Fibroblast of mammary gland (primary cell): Measurements from ENCODE around the gene CHKB.
A peak's percentile ranks its signal among the peaks of the same experiment; 100 is the strongest.

Experiments used
- DNase-seq: peaks from one replicate; pipeline ENCODE4 v3.0.0-alpha.2; 2010; ENCODE audit warnings: low read depth
- H3K4me3 ChIP-seq: 2 replicates; pipeline ENCODE4 v1.5.1; 2011; ENCODE audit warnings: low read depth, mild to moderate bottlenecking, low read length, moderate library complexity; ENCODE audit not compliant: control insufficient read depth
- TF ChIP-seq, protein P1 (sequence below): conservative IDR thresholded peaks from 2 replicates; pipeline ENCODE4 v1.5.1; 2011; ENCODE audit warnings: low read depth, low read length, inconsistent platforms; ENCODE audit not compliant: control insufficient read depth, insufficient read depth

CHKB gene

DNA sequence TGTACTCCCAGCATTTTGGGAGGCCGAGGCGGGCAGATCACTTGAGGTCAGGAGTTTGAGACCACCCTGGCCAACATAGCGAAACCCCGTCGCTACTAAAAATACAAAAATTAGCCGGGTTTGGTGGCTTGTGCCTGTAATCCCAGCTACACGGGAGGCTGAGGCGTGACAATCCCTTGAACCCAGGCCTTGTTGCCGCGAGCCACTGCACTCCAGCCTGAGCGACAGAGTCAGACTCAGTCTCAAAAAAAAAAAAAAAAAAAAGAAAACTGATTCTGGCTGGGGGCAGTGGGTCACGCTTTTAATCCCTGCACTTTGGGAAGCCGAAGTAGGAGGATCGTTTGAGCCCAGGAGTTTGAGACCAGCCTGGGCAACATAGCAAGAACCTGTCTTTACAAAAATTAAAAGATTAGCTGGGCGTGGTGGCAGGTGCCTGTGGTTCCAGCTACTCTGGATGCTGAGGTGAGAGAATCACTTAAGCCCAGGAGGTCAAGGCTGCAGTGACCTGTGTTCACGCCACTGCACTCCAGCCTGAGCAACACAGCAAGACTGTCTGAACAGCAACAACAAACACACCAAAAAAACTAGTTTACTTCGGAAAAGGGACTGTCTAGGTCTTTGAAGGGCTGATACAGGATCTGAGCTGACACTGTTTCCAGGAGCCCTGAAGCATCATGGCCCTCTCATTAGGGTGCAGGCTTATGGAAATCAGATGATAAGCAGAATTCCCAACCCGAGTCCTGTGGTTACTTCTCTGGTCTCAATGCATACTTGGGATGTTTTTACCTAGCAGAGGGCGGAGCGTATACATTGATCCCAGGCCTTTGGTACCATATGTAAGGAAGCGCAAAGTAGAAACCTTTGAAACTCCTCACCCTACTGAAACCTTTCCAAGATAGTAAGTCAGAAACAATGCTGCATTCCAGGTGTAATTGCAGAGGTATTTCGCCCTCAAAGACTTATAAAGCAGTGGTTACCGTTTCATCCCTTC, 1.8 kb upstream of the CHKB start:
- TF ChIP-seq, protein P1, sequence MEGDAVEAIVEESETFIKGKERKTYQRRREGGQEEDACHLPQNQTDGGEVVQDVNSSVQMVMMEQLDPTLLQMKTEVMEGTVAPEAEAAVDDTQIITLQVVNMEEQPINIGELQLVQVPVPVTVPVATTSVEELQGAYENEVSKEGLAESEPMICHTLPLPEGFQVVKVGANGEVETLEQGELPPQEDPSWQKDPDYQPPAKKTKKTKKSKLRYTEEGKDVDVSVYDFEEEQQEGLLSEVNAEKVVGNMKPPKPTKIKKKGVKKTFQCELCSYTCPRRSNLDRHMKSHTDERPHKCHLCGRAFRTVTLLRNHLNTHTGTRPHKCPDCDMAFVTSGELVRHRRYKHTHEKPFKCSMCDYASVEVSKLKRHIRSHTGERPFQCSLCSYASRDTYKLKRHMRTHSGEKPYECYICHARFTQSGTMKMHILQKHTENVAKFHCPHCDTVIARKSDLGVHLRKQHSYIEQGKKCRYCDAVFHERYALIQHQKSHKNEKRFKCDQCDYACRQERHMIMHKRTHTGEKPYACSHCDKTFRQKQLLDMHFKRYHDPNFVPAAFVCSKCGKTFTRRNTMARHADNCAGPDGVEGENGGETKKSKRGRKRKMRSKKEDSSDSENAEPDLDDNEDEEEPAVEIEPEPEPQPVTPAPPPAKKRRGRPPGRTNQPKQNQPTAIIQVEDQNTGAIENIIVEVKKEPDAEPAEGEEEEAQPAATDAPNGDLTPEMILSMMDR = no peak
- no peak for DNase-seq
- H3K4me3 ChIP-seq = no peak overlapping the region

DNA sequence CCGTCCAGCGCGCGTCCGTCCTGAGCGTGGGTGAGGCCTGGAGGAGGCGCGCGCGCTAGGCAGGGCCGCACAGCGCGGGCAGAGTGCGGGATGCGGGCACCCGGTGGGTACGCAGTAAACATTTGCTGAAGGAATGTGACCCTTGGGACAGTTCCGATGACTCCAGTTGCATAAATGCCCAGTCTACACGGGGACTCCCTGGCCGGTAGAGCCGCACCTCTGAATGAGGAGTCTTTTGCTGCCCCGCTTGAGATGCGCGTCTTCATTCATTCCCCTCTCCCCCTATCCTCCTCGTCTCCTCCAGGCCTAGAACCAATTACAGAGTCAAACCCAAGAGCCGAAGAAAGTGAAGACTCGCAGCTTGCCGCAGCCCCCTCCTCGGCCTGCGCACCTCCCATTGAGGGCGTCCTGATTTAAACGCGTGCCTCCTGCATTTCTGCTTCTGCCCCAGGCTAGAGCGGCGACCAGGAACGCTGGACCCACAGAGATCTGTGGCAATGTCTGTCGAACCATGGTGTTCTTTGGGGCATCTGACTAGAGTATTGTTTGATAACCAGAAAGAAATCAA, 729 bp upstream of the CHKB start:
- H3K4me3 ChIP-seq = peak overlapping the region; percentile 73
- TF ChIP-seq, protein P1 = no peak
- DNase-seq = no peak

DNA sequence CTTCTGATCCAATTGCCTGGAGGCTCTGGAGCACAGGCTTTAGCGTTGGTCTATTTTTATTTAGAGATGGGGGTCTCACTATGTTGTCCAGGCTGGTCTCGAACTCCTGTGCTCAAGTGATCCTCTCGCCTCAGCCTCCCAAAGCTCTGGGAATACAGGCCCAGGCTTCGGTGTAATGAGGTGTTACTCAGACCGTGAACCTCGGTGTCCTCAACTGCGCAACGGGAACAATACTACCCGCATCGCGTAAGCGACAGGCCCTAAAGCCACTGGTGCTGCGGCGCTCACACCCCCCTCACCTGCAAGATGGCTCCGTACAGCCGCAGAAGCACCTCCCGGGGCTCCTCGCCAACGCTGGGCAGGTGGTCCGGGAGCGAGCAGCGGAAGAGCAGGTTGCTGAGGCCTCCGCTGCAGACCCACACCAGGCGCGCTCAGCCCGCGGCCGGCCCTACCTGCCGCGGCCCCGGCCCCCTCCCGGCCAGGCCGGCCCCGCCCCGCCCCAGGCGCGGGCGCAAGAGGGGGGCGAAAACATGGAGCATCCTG, 628 bp downstream of the CHKB start:
- H3K4me3 ChIP-seq = peak overlapping the region; percentile 71
- TF ChIP-seq, protein P1 = no peak
- no peak for DNase-seq

DNA sequence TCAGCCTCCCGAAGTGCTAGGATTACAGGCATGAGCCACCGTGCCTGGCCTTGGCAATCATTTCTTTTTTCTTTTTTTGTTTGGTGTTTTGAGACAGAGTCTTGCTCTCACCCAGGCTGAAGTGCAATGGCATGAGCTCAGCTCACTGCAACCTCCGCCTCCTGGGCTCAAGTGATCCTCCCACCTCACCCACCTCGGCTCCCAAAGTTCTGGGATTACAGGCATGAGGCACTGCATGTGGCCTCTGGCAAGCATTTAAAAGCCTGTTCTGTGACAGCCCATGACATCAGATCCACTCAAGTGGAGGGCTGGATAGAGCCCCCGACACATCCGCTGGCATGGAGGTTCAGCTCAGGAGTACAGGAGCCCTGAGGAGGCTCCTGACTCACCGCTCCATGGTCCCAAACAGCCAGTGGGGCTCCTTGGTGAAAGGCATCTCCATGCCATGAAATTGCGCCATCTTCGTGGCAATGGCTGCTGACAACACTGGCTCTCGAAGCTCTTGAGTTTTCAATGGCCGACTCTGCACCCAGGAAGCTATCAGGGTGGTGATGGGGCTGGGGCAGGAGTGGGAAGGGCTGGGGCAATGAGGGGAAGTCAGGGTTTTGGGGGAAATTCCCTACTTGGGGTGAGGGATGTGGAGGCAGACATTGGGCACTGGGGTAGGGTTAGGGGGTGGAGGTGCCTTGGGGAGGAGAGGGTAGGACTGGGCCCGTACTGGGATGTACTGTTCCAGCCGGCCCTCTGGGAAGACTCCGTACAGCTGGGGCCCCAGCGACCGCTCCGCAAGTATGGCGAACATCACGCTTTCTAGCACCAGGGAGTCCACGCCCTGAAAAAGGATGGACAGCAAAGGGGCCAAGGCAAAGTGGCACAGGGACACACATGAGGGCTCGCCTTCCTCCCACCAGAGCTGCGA, 1.4 kb downstream of the CHKB start:
- DNase-seq = no peak
- TF ChIP-seq, protein P1 = no peak
- peak overlapping the region; percentile 71 for H3K4me3 ChIP-seq

DNA sequence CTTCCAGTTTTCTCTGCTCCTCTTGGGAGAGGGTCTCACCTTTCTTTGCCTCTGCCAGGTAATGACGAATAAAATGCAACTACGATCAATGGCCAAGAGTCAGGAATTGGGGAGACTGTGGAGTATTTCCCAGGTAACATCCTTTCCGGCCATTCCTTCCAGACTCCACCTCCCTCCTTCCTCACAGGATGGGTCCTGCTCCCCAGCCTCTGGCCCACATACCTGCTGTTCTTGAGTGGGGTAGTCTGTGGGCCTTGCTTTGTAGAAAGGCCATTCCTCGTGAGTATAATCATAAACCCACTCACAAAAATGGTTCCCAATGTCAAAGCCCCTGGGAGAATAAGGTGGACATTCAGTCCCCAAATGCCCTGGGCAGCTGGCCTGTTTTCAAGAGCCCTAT, 2.9 kb downstream of the CHKB start:
- no peak for DNase-seq
- TF ChIP-seq, protein P1 = no peak
- no peak overlapping the region for H3K4me3 ChIP-seq

DNA sequence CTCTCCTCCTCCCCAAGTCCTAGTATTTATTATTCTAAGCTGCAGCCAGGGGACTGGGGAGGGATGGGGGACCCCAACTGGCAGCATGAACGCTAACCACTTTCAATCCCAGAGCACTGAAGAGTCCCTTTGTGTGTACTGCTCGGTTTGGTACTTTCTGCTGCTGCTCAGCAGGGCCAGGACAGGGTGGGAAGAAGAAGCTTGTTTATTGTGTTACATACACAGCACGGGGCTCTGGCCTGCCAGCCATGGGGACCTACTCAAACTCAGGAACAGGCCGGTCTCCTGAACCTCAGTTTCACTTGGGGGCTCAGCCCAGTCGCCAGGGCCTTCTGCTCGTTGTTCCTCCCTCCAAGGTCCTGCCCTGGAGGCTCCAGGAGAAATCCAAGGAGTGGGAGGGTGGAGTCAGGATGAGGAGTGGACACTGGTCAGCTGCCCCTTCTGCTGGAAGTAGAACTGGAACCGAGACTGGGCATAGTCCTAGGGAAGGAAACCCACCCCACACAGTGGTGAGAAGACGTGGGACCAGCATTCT, 3.8 kb downstream of the CHKB start:
- TF ChIP-seq, protein P1 = no peak
- H3K4me3 ChIP-seq = no peak overlapping the region
- no peak for DNase-seq
